ENCODE data around the gene GRIK3.

Gene GRIK3

DNA sequence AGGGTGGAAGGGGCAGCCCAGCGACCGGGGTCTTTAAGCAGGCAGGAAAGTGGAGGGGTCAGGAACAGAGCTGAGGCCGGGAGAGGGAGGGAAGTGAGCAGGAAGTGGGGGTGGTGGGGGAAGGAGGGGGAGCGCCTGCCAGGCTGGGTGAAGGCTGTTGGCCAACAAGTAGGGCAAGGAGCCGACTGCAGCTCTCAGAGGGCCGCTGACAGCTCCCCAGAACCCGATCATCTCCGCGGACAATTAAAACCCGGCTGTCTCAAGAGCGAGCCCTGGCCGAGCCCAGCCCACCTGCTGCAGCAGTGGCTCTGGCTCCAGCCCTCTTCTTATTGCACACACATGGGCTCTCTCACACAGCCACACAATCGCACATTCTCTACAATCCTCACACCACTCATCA lies 51.6 kb downstream of the GRIK3 start:
- TF ChIP-seq, protein P1, sequence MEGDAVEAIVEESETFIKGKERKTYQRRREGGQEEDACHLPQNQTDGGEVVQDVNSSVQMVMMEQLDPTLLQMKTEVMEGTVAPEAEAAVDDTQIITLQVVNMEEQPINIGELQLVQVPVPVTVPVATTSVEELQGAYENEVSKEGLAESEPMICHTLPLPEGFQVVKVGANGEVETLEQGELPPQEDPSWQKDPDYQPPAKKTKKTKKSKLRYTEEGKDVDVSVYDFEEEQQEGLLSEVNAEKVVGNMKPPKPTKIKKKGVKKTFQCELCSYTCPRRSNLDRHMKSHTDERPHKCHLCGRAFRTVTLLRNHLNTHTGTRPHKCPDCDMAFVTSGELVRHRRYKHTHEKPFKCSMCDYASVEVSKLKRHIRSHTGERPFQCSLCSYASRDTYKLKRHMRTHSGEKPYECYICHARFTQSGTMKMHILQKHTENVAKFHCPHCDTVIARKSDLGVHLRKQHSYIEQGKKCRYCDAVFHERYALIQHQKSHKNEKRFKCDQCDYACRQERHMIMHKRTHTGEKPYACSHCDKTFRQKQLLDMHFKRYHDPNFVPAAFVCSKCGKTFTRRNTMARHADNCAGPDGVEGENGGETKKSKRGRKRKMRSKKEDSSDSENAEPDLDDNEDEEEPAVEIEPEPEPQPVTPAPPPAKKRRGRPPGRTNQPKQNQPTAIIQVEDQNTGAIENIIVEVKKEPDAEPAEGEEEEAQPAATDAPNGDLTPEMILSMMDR (conservative IDR thresholded peaks at IDR 0.05; ENCODE audit: low read depth, low read length) = no peak
- DNase-seq (ENCODE audit: low read depth) = no peak
- no peak overlapping the region for H3K4me3 ChIP-seq (ENCODE audit: low read length)

DNA sequence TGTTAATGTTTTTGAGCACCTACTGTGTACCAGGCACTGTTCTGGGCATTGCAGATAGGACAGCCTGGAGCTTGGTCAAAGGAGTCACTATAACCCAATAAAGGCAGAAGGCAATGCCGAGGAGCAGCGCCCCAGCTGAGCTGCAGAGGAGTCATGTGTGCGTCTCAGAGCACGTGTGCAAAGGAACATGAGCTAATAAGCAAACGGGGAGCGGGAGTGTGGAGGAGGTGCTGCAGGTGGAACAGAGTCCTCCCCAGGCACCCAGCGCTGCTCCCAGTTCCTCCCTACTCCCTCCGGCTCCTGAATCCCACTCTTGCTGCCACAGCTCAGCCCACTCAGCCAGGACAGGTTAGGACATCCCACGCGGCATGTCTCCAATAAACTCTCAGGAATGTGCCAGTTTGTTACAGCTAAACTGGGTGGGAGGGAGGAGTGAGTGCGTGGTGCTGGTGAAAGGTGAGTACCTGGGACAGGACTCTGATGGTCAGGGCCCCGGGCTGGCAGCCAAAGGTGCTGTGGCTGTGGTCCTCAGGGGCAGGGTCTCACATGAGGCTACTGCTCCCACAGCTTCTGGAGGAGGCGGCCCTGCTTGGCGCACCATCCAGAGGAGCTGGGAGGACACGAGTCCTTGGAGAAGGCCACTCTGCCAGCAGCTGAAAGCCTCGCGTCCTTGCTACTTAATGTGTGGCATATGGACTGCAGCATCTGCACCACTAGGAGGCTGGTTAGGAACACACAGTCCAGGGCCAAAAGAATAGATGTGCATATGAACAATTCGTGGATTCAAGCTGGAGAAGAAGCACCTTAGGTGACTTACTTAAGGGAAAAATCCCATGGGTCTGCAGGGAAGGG lies 52.3 kb downstream of the GRIK3 start:
- TF ChIP-seq, protein P1 (conservative IDR thresholded peaks at IDR 0.05; ENCODE audit: low read depth, low read length) = no peak
- DNase-seq (ENCODE audit: low read depth) = no peak
- no peak overlapping the region for H3K4me3 ChIP-seq (ENCODE audit: low read length)

DNA sequence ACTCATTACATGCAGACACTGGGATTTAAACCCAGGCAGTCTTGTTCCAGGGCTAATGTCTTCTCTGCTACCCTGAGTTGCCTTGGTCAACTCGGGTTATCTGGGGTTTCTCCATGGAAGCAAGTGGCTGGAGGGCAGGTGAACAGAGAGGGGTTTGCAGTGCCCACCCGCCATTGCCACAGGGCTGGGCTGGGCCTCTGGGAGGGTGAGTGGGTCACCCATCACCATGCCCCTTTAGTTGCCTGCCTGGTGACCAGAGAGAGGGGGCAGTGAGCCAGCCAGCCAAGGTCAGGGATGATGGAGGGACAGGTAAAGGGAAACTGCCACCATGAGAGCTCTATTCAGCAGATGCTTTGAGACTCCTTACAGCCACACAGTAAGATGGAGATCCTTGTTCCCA lies 53.2 kb downstream of the GRIK3 start:
- TF ChIP-seq, protein P1 (conservative IDR thresholded peaks at IDR 0.05; ENCODE audit: low read depth, low read length) = no peak
- H3K4me3 ChIP-seq (ENCODE audit: low read length) = no peak overlapping the region
- DNase-seq (ENCODE audit: low read depth) = no peak

DNA sequence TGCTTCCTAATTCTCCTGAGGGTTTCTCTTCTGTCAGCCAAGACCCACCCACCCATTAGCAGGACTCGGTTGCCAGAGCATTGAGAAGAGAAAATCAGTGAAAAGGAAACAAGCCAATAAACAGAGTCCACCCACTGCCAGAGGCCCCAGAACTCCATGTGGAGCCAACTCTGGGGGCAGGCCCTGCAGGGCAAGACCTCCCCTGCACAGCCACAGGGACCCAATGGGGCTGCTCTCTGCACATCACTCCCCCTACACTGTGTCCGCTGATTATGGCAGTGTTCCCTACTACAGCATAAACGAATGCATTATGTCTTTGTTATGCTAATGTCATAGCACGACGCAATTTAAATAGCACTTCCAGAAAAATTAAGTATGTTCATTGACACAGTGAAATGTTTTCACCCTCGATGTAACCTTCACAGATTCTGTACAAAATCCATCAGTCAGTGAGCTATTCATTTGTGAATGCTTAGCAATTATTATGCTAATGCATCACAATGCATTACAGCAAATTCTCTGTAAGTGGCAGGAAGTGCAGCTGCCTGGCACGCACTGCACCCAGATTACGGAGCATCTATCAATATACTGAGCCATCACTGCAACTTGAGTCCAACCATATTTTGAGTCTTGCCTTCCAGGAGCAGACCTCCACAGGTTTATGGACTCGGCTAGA lies 56.4 kb downstream of the GRIK3 start:
- no peak overlapping the region for H3K4me3 ChIP-seq (ENCODE audit: low read length)
- TF ChIP-seq, protein P1 (conservative IDR thresholded peaks at IDR 0.05; ENCODE audit: low read depth, low read length) = no peak
- no peak for DNase-seq (ENCODE audit: low read depth)

DNA sequence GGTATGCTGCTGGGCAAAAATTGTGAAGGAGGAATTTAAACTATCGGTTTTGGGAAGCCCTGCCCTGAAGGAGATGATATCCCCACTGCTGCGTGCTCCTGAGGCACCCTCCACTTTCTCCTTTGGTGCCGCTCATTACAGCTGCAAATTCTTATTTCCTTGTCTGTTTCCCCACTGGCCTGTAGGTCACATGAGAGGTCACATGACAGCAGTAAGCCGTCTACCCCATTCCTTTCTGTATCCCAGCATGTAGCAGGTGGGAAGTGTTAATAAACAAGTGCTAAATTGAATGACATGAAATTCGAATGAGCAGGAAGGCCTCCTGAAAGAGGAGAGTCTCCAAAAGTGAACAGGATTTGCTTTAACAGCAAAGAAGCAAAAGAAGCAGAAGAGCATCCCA lies 58.7 kb downstream of the GRIK3 start:
- DNase-seq (ENCODE audit: low read depth) = no peak
- TF ChIP-seq, protein P1 (conservative IDR thresholded peaks at IDR 0.05; ENCODE audit: low read depth, low read length) = no peak
- no peak overlapping the region for H3K4me3 ChIP-seq (ENCODE audit: low read length)

DNA sequence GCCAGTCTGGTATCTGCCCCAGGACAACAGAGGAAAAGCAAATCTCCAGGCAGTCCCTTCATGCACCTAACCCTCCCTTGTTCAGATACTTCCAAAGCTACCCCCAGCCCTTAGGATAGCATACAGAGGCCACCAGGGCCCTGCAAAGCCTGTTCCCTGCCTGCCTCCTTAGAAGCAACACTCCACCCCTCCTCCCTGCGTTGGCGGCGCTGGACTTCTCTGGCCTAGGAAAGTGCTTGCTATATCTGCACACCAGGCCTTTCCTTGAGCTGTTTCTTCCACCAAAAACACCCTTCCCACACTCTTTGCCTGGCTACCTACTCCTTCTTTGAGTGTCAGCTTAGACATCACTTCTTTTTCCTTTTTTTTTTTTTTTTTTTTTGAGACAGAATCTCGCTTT lies 61.3 kb downstream of the GRIK3 start:
- DNase-seq (ENCODE audit: low read depth) = no peak
- TF ChIP-seq, protein P1 (conservative IDR thresholded peaks at IDR 0.05; ENCODE audit: low read depth, low read length) = no peak
- no peak overlapping the region for H3K4me3 ChIP-seq (ENCODE audit: low read length)

Data from retinal pigment epithelial cell (primary cell).